Stimulated activated CD4-positive, alpha-beta T cell treated with anti-CD3 and anti-CD28 coated beads, Interleukin-12 subunit alpha, Interleukin-12 subunit beta, amount 100 ng/mL, for 4 hours (primary cell): ENCODE results near the gene IL5RA.

Source experiments
- DNase-seq: peaks from one replicate; pipeline ENCODE4 v3.0.0-alpha.2; 2020

IL5RA gene

GRCh38 chr3:3110299-3110630 lies at the start of gene IL5RA:
TSS of gene IL5RA (minus strand) at chr3:3110374. CDS start at chr3:3104984, 5,390 bp downstream.
- DNase-seq, result no peak

- no peak for DNase-seq
These were observed 47.3 kb upstream of the IL5RA start for GRCh38 chr3:3157484-3157883.

- DNase-seq, result no peak
These were observed 44.9 kb upstream of the IL5RA start for GRCh38 chr3:3154879-3155610.

- no peak for DNase-seq
These were observed 41.3 kb upstream of the IL5RA start for GRCh38 chr3:3151513-3151912.

GRCh38 chr3:3149560-3149959 lies 39.4 kb upstream of the IL5RA start:
- no peak for DNase-seq

GRCh38 chr3:3145831-3146230 lies 35.7 kb upstream of the IL5RA start:
- DNase-seq, result no peak

GRCh38 chr3:3141939-3142338 lies 31.8 kb upstream of the IL5RA start:
- no peak for DNase-seq

GRCh38 chr3:3137526-3137925 lies 27.4 kb upstream of the IL5RA start:
- DNase-seq, result no peak

GRCh38 chr3:3134750-3135448 lies 24.7 kb upstream of the IL5RA start:
- DNase-seq, result no peak

- DNase-seq, result no peak
These were observed 23.3 kb upstream of the IL5RA start for GRCh38 chr3:3133500-3133899.

GRCh38 chr3:3129579-3129978 lies 19.4 kb upstream of the IL5RA start:
- DNase-seq, result no peak

- DNase-seq, result peak; percentile 13
These were observed 17.3 kb upstream of the IL5RA start for GRCh38 chr3:3127432-3128010.

GRCh38 chr3:3126477-3127431 lies 16.6 kb upstream of the IL5RA start, which contains the start of gene TRNT1:
TSS of gene TRNT1 (plus strand) at chr3:3126940. CDS start at chr3:3129041, 2,101 bp downstream.
- peak; percentile 98 for DNase-seq

- no peak for DNase-seq
These were observed 15.8 kb upstream of the IL5RA start for GRCh38 chr3:3125977-3126376.

GRCh38 chr3:3119393-3119851 lies 9.2 kb upstream of the IL5RA start:
- DNase-seq, result no peak

- DNase-seq, result no peak
These were observed 7.5 kb upstream of the IL5RA start for GRCh38 chr3:3117651-3118050.

- no peak for DNase-seq
These were observed 3.0 kb upstream of the IL5RA start for GRCh38 chr3:3113042-3113709.

GRCh38 chr3:3110749-3111361 lies 681 bp upstream of the IL5RA start:
- no peak for DNase-seq

- DNase-seq, result no peak
These were observed 521 bp downstream of the IL5RA start for GRCh38 chr3:3109407-3110298.

GRCh38 chr3:3107858-3108257 lies 2.3 kb downstream of the IL5RA start:
- no peak for DNase-seq

- no peak for DNase-seq
These were observed 3.0 kb downstream of the IL5RA start for GRCh38 chr3:3107181-3107580.
